ENCODE measurements around the gene SLC25A12.

DNA sequence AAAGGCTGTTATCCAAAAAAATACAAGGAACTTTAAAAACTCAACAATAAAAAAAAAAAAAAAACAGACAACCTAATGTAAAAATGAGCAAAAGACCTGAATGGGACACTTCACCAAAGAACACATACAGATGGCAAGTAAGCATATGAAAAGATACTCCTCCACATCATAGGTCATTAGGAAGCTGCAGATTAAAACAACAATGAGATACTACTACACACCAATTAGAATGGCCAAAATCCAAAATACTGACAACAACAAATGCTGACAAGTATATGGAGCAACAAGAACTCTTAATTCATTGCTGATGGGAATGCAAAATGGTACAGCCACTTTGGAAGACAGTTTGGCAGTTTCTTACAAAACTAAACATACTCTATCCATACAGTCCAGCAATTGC, 122.6 kb downstream of the SLC25A12 start:
- TF ChIP-seq, protein P1, sequence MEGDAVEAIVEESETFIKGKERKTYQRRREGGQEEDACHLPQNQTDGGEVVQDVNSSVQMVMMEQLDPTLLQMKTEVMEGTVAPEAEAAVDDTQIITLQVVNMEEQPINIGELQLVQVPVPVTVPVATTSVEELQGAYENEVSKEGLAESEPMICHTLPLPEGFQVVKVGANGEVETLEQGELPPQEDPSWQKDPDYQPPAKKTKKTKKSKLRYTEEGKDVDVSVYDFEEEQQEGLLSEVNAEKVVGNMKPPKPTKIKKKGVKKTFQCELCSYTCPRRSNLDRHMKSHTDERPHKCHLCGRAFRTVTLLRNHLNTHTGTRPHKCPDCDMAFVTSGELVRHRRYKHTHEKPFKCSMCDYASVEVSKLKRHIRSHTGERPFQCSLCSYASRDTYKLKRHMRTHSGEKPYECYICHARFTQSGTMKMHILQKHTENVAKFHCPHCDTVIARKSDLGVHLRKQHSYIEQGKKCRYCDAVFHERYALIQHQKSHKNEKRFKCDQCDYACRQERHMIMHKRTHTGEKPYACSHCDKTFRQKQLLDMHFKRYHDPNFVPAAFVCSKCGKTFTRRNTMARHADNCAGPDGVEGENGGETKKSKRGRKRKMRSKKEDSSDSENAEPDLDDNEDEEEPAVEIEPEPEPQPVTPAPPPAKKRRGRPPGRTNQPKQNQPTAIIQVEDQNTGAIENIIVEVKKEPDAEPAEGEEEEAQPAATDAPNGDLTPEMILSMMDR (IDR thresholded peaks at IDR 0.05; ENCODE audit: borderline replicate concordance, extremely low read depth, low read length, poor library complexity, severe bottlenecking) = no peak
- TF ChIP-seq EZH2 (IDR thresholded peaks at IDR 0.05; ENCODE audit: borderline replicate concordance, low read depth, low read length, severe bottlenecking) = no peak

Data from DND-41 (cell line).